H1 (cell line): ENCODE measurements around the gene THBS1. TPM values are rescaled to one million over a fixed set of nuclear protein-coding genes. Genes with fewer than 3 reads are reported as not detected.

ENCODE experiments used
- CTCF ChIA-PET: fragments of 300-600 bp; sonication (Branson Sonifier 250); formaldehyde crosslinking; loops from one replicate; lab custom pipeline; 2021; ENCODE audit not compliant: partially characterized antibody; lab: Charles Lee
- POLR2A ChIA-PET: fragments of 300-600 bp; sonication (Branson Sonifier 250); formaldehyde crosslinking; loops from one replicate; lab custom pipeline; 2021; ENCODE audit warnings: inconsistent platforms; ENCODE audit not compliant: partially characterized antibody; lab: Charles Lee
- DNase-seq, 2 experiments: peaks; one replicate each; pipeline versions ENCODE4 v3.0.0 to v3.0.0-alpha.2; 2010 to 2022; ENCODE audit warnings: low spot score in 2 of 2, low read depth in 1 of 2, mixed read lengths in 1 of 2
- FAIRE-seq: peaks from 2 replicates; lab custom pipeline; 2011; peaks lifted over from hg19 to GRCh38; lab: Jason Lieb, UNC
- H2AFZ ChIP-seq: 2 replicates; pipeline ENCODE4 v1.8.1; 2012; ENCODE audit warnings: low read length, inconsistent platforms
- H2AK5ac ChIP-seq: 2 replicates; pipeline ENCODE4 v1.6.1; 2013; ENCODE audit warnings: low read depth, low read length
- H2BK120ac ChIP-seq: replicated peaks from 2 replicates; pipeline ENCODE3; 2013; ENCODE audit warnings: low read depth, low read length, inconsistent platforms
- H2BK12ac ChIP-seq: 2 replicates; pipeline ENCODE4 v1.6.1; 2013; ENCODE audit warnings: low read depth, low read length
- H2BK15ac ChIP-seq: 2 replicates; pipeline ENCODE4 v1.6.1; 2013; ENCODE audit warnings: low read length
- H2BK20ac ChIP-seq: 2 replicates; pipeline ENCODE4 v1.6.1; 2013; ENCODE audit warnings: low read length
- H2BK5ac ChIP-seq: 2 replicates; pipeline ENCODE4 v1.6.1; 2013; ENCODE audit warnings: low read depth, low read length
- H3K14ac ChIP-seq: 2 replicates; pipeline ENCODE4 v1.6.1; 2013; ENCODE audit warnings: inconsistent platforms; ENCODE audit not compliant: insufficient read length
- H3K18ac ChIP-seq: 2 replicates; pipeline ENCODE4 v1.6.1; 2013; ENCODE audit warnings: low read length; ENCODE audit errors: extremely low read depth
- H3K23ac ChIP-seq: 2 replicates; pipeline ENCODE4 v1.6.1; 2013; ENCODE audit warnings: inconsistent platforms; ENCODE audit not compliant: insufficient read length
- H3K23me2 ChIP-seq: 2 replicates; pipeline ENCODE4 v1.6.1; 2013; ENCODE audit warnings: low read depth, low read length
- H3K27ac ChIP-seq: 2 replicates; pipeline ENCODE4 v1.6.1; 2011; ENCODE audit warnings: low read depth, low read length, inconsistent platforms
- H3K27me3 ChIP-seq, 4 experiments: replicated peaks in 1 of 4; 1 replicate in 1 of 4; 2 replicates in 3 of 4; pipeline versions ENCODE4 v1.6.1 to v1.8.1; 2011 to 2013; ENCODE audit warnings: low read length in 3 of 4, mild to moderate bottlenecking in 3 of 4, inconsistent platforms in 2 of 4, mixed read lengths in 2 of 4, moderate library complexity in 1 of 4; ENCODE audit not compliant: control insufficient read depth in 3 of 4, insufficient read depth in 3 of 4; ENCODE audit errors: extremely low read depth in 1 of 4
- H3K36me3 ChIP-seq, 4 experiments: 2 replicates each; pipeline versions ENCODE4 v1.6.1 to v1.8.1; 2011 to 2013; ENCODE audit warnings: mild to moderate bottlenecking in 4 of 4, low read length in 3 of 4, moderate library complexity in 2 of 4, control low read depth in 1 of 4, inconsistent platforms in 1 of 4; ENCODE audit not compliant: insufficient read depth in 4 of 4, control insufficient read depth in 2 of 4
- H3K4ac ChIP-seq: replicated peaks from 2 replicates; pipeline ENCODE3; 2013; ENCODE audit warnings: low read length, low read depth, mixed read lengths, inconsistent platforms; ENCODE audit not compliant: insufficient read length
- H3K4me1 ChIP-seq, 4 experiments: replicated peaks in 1 of 4; 1 replicate in 1 of 4; 2 replicates in 3 of 4; pipeline versions ENCODE4 v1.6.1 to v1.8.1; 2011 to 2013; ENCODE audit warnings: low read length in 3 of 4, inconsistent platforms in 2 of 4, mixed read lengths in 1 of 4; ENCODE audit not compliant: insufficient read depth in 4 of 4, control insufficient read depth in 3 of 4
- H3K4me2 ChIP-seq, 2 experiments: 2 replicates each; pipeline versions ENCODE4 v1.6.1 to v1.8.1; 2011 to 2013; ENCODE audit warnings: low read depth in 2 of 2, low read length in 2 of 2, control low read depth in 1 of 2, inconsistent platforms in 1 of 2, mild to moderate bottlenecking in 1 of 2; ENCODE audit not compliant: insufficient read depth in 1 of 2
- H3K4me3 ChIP-seq, 4 experiments: fragments of 200-600, 300-600 bp in 1 of 4; sonication (generic), shearing (Covaris generic), sonication (Bioruptor Twin) in 1 of 4; 2 replicates each; pipeline versions ENCODE4 v1.5.1 to v1.8.1; 2011 to 2016; ENCODE audit warnings: low read length in 4 of 4, low read depth in 3 of 4, control low read depth in 2 of 4, inconsistent platforms in 2 of 4, mild to moderate bottlenecking in 2 of 4, mixed read lengths in 1 of 4, moderate library complexity in 1 of 4; ENCODE audit not compliant: insufficient read depth in 2 of 4; ENCODE audit errors: extremely low read depth in 1 of 4
- H3K56ac ChIP-seq: replicated peaks from 2 replicates; pipeline ENCODE3; 2013; ENCODE audit warnings: low read depth, mild to moderate bottlenecking, mixed read lengths, low read length, inconsistent platforms; ENCODE audit not compliant: insufficient read length
- H3K79me1 ChIP-seq: 2 replicates; pipeline ENCODE4 v1.6.1; 2013; ENCODE audit warnings: low read depth, low read length, control low read depth
- H3K79me2 ChIP-seq, 2 experiments: 2 replicates each; pipeline versions ENCODE4 v1.6.1 to v1.8.1; 2012 to 2013; ENCODE audit warnings: low read length in 2 of 2, mild to moderate bottlenecking in 2 of 2, inconsistent platforms in 1 of 2; ENCODE audit not compliant: insufficient read depth in 2 of 2, control insufficient read depth in 1 of 2
- H3K9ac ChIP-seq, 4 experiments: replicated peaks in 1 of 4; 1 replicate in 1 of 4; 2 replicates in 3 of 4; pipeline versions ENCODE4 v1.6.1 to v1.8.1; 2011 to 2013; ENCODE audit warnings: low read depth in 3 of 4, low read length in 3 of 4, control low read depth in 2 of 4, mild to moderate bottlenecking in 2 of 4, moderate library complexity in 2 of 4, inconsistent platforms in 1 of 4; ENCODE audit errors: extremely low read depth in 1 of 4
- H3K9me3 ChIP-seq, 2 experiments: 2 replicates each; pipeline versions ENCODE4 v1.6.1 to v1.8.1; 2012 to 2013; ENCODE audit warnings: mild to moderate bottlenecking in 2 of 2, moderate library complexity in 2 of 2, control low read depth in 1 of 2, inconsistent platforms in 1 of 2, low read depth in 1 of 2, low read length in 1 of 2, mixed read lengths in 1 of 2; ENCODE audit not compliant: insufficient read depth in 2 of 2
- H4K20me1 ChIP-seq, 2 experiments: replicated peaks in 1 of 2; 2 replicates each; pipeline versions ENCODE3 to v1.8.1; 2011 to 2013; ENCODE audit warnings: inconsistent platforms in 2 of 2, low read length in 2 of 2, mild to moderate bottlenecking in 1 of 2; ENCODE audit not compliant: insufficient read depth in 2 of 2, control insufficient read depth in 1 of 2
- H4K5ac ChIP-seq: 2 replicates; pipeline ENCODE4 v1.6.1; 2013; ENCODE audit warnings: low read length, low read depth, mixed read lengths, inconsistent platforms; ENCODE audit not compliant: insufficient read length
- H4K8ac ChIP-seq: 2 replicates; pipeline ENCODE4 v1.8.0; 2013; ENCODE audit warnings: mild to moderate bottlenecking, moderate library complexity, low read length, inconsistent platforms; ENCODE audit not compliant: insufficient read depth; ENCODE audit errors: extremely low read depth
- H4K91ac ChIP-seq: replicated peaks from 2 replicates; pipeline ENCODE3; 2013; ENCODE audit warnings: low read length, mixed read lengths, inconsistent platforms; ENCODE audit not compliant: insufficient read length
- ASH2L ChIP-seq: fragments of 200-600, 300-600 bp; sonication (generic); IDR thresholded peaks from one replicate; pipeline ENCODE4 v1.7.1; 2017; ENCODE audit warnings: low read length
- BCL11A ChIP-seq, 2 experiments: IDR thresholded peaks; one replicate each; pipeline ENCODE4 v1.6.1; 2011; ENCODE audit warnings: low read depth in 2 of 2, low read length in 2 of 2, mild to moderate bottlenecking in 2 of 2
- BRCA1 ChIP-seq: IDR thresholded peaks from 2 replicates; pipeline ENCODE4 v1.6.1; 2012; ENCODE audit warnings: low read depth, low read length, improper control_type of control experiment
- CEBPB ChIP-seq: IDR thresholded peaks from 2 replicates; pipeline ENCODE4 v1.6.1; 2012; ENCODE audit warnings: low read depth, low read length
- EZH2 ChIP-seq: fragments of 200-600 bp; sonication (generic); IDR thresholded peaks from 2 replicates; pipeline ENCODE4 v1.7.1; 2012; ENCODE audit warnings: low read depth, mild to moderate bottlenecking, moderate library complexity, low read length, inconsistent platforms; ENCODE audit not compliant: severe bottlenecking
- HDAC2 ChIP-seq, 2 experiments: fragments of 300-600 bp in 1 of 2; sonication (generic) in 1 of 2; IDR thresholded peaks; 2 replicates each; pipeline ENCODE4 v1.6.1; 2011 to 2012; ENCODE audit warnings: low read depth in 2 of 2, low read length in 2 of 2, mild to moderate bottlenecking in 2 of 2, moderate library complexity in 2 of 2, borderline replicate concordance in 1 of 2, inconsistent platforms in 1 of 2
- HDAC6 ChIP-seq: IDR thresholded peaks from one replicate; pipeline ENCODE4 v1.7.1; 2012; ENCODE audit warnings: low read depth, mild to moderate bottlenecking, inconsistent platforms, low read length, moderate library complexity
- PHF8 ChIP-seq: fragments of 200-600 bp; sonication (generic); conservative IDR thresholded peaks from 2 replicates; pipeline ENCODE4 v1.7.1; 2012; ENCODE audit warnings: low read depth, mild to moderate bottlenecking, inconsistent platforms, low read length, moderate library complexity
- POLR2AphosphoS5 ChIP-seq: IDR thresholded peaks from 2 replicates; pipeline ENCODE4 v1.6.1; 2011; ENCODE audit warnings: low read depth, low read length
- RXRA ChIP-seq: IDR thresholded peaks from 2 replicates; pipeline ENCODE4 v1.6.1; 2011; ENCODE audit warnings: low read depth, mild to moderate bottlenecking, low read length, moderate library complexity; ENCODE audit not compliant: insufficient read depth
- SIN3A ChIP-seq, 2 experiments: IDR thresholded peaks in 1 of 2; conservative IDR thresholded peaks in 1 of 2; 2 replicates each; pipeline ENCODE4 v1.6.1; 2011 to 2012; ENCODE audit warnings: low read length in 2 of 2, improper control_type of control experiment in 1 of 2, low read depth in 1 of 2, mild to moderate bottlenecking in 1 of 2
- SUZ12 ChIP-seq: fragments of 200-600 bp; sonication (generic); IDR thresholded peaks from 2 replicates; pipeline ENCODE4 v1.6.1; 2012; ENCODE audit warnings: mild to moderate bottlenecking, inconsistent platforms, low read length, moderate library complexity, mixed read lengths
- WGBS, 2 experiments: shearing (Covaris generic) in 1 of 2; methylation state at CpG; one replicate each; pipeline versions ENCODE4 v1.1.6 to v1.1.7; 2013 to 2015; ENCODE audit warnings: low lambda C conversion rate in 2 of 2, mixed read lengths in 2 of 2, inconsistent platforms in 1 of 2, low coverage in 1 of 2, missing lambda C conversion rate in 1 of 2; ENCODE audit not compliant: insufficient replicate concordance in 2 of 2, insufficient coverage in 1 of 2, insufficient read length in 1 of 2; ENCODE audit errors: extremely low coverage in 1 of 2, missing lambda C conversion rate in 1 of 2; 5-methylcytosine and 5-hydroxymethylcytosine counted together
- polyA plus RNA-seq, 7 experiments: library from polyadenylated mRNA; depleted of rRNA in 3 of 7; stranded (reverse) in 5 of 7; unstranded in 2 of 7; fragments of >200 nt in 5 of 7; fragments of 200-250 nt in 2 of 7; gene quantifications; 1 replicate in 5 of 7; 2 replicates in 1 of 7; 4 replicates in 1 of 7; pipeline versions ENCODE4 v1.2.1 to v1.2.3, GENCODE V29; 2011 to 2013; ENCODE audit warnings: missing spikeins in 2 of 7, mixed read lengths in 2 of 7
- total RNA-seq: library from RNA; stranded (reverse); fragmentation: NEBNext Ultra II Directional; extraction: Animal tissue kit (Norgen Biotek cat#: 25700); gene quantifications from 2 replicates; pipeline ENCODE4 v1.2.1, GENCODE V29; 2021
- TF ChIP-seq, protein P1 (sequence below): IDR thresholded peaks from 2 replicates; pipeline ENCODE4 v1.6.1; 2011; ENCODE audit warnings: low read length, improper control_type of control experiment

THBS1 gene
- total and polyA plus RNA-seq, 2 of the 8 experiments (the other 6 are each of a cell fraction or from before 2014, with no cell fraction given): 10.3 to 63.3 TPM

DNA sequence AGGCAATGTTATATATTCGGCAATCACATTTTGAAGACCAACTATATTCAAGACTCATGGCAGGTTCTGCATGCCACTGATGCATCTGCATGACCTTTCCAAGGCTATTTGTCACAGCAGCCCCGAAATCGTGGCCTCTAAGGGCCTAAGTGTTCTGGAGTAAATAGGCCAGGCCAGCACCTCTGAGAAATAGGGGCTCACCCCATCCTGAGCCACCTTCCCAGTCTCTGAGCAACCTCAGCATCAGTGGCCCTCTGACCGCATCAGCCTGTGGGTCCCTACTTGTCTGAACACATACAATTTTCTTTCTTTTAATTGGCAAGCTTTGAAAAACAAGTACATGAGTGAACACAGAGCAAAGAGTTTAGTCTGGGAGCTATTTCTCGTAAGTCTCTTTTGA lies 45.9 kb upstream of the THBS1 start:
- Histone ChIP-seq H2AK5ac (no peak overlapping the region), H3K79me2 (no peaks in the 10 kb centered on the region), H3K18ac (no peak overlapping the region), H3K4me1 (peaks cover 0 to 7% (median 3%) of the 10 kb centered on the region in 4 experiments; a peak in 4 of 7 replicates), H4K5ac (no peak overlapping the region), H3K23ac (no peak overlapping the region), H3K79me1 (no peaks in the 10 kb centered on the region), H3K23me2 (no peaks in the 10 kb centered on the region), H4K8ac (no peak overlapping the region), H3K4me3 (no peak overlapping the region), H3K9ac (no peak overlapping the region), H2AFZ (no peak overlapping the region), H3K4me2 (no peak overlapping the region), H4K20me1 (no peaks in the 10 kb centered on the region), H3K4ac (no peak overlapping the region), H3K36me3 (no peaks in the 10 kb centered on the region), H3K56ac (no peak overlapping the region), H3K14ac (no peak overlapping the region), H2BK15ac (no peak overlapping the region), H4K91ac (no peak overlapping the region), H2BK20ac (no peak overlapping the region), H3K9me3 (0 out of 4 replicates have a peak, but pooled peaks cover 0 to 2% of the 10 kb centered on the region in 2 experiments), H3K27me3 (peaks cover 0 to 2% (median 0%) of the 10 kb centered on the region in 4 experiments; a peak in 1 of 7 replicates), H2BK12ac (no peak overlapping the region), H2BK120ac (no peak overlapping the region), H3K27ac (no peak overlapping the region), H2BK5ac (no peak overlapping the region)
- DNase-seq (no peak), FAIRE-seq (no peak)
- ChIA-PET POLR2A (interaction anchor here (1.5 kb wide), 1 partner anchor 46 kb away, joined by 5 read pairs; the partner anchor contains the start of gene THBS1), CTCF (no interaction called here)
- WGBS, 2 experiments: 97% methylated on average over 5 of the region's 5 CpGs; no CpG with 5 or more reads in 1 of the 2 experiments
- TF ChIP-seq, protein P1, sequence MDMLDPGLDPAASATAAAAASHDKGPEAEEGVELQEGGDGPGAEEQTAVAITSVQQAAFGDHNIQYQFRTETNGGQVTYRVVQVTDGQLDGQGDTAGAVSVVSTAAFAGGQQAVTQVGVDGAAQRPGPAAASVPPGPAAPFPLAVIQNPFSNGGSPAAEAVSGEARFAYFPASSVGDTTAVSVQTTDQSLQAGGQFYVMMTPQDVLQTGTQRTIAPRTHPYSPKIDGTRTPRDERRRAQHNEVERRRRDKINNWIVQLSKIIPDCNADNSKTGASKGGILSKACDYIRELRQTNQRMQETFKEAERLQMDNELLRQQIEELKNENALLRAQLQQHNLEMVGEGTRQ: no peak
- TF ChIP-seq SUZ12 (no peak), SIN3A (conservative IDR thresholded peaks at IDR 0.05 in 1 of 2, IDR thresholded peaks at IDR 0.05 in 1 of 2; ENCODE audit: low read depth in 1 of 2, low read length in 2 of 2) (no peak), BRCA1 (no peak), ASH2L (no peak), BCL11A (IDR thresholded peaks at IDR 0.05; ENCODE audit: low read depth in 2 of 2, low read length in 2 of 2) (no peak), EZH2 (no peak), CEBPB (no peak), PHF8 (no peak), HDAC2 (IDR thresholded peaks at IDR 0.05; ENCODE audit: borderline replicate concordance in 1 of 2, low read depth in 2 of 2, low read length in 2 of 2) (no peak), POLR2AphosphoS5 (no peak), HDAC6 (no peak), RXRA (no peak)
